Glutamatergic neuron (in vitro differentiated cells): Measurements from ENCODE around the gene KREMEN2. TPM values are rescaled to one million over a fixed set of nuclear protein-coding genes. Genes with fewer than 3 reads are reported as not detected.

ENCODE experiments used
- DNase-seq: peaks from one replicate; pipeline ENCODE4 v3.0.0; 2022
- H3K27ac Mint-ChIP-seq: one replicate; pipeline ENCODE4 v1.8.0; 2020; ENCODE audit warnings: mild to moderate bottlenecking, mixed read lengths, inconsistent platforms; ENCODE audit not compliant: unreplicated experiment
- H3K27me3 Mint-ChIP-seq: one replicate; pipeline ENCODE4 v1.8.0; 2020; ENCODE audit warnings: mild to moderate bottlenecking, moderate library complexity, mixed read lengths, inconsistent platforms; ENCODE audit not compliant: unreplicated experiment
- H3K36me3 Mint-ChIP-seq: one replicate; pipeline ENCODE4 v1.8.0; 2020; ENCODE audit warnings: mild to moderate bottlenecking, mixed read lengths, inconsistent platforms; ENCODE audit not compliant: unreplicated experiment
- H3K4me1 Mint-ChIP-seq: one replicate; pipeline ENCODE4 v1.8.0; 2020; ENCODE audit warnings: mild to moderate bottlenecking, low read depth, mixed read lengths, inconsistent platforms; ENCODE audit not compliant: unreplicated experiment
- H3K4me3 Mint-ChIP-seq: one replicate; pipeline ENCODE4 v1.8.0; 2020; ENCODE audit warnings: mild to moderate bottlenecking, mixed read lengths, inconsistent platforms; ENCODE audit not compliant: unreplicated experiment
- H3K9me3 Mint-ChIP-seq: one replicate; pipeline ENCODE4 v1.8.0; 2020; ENCODE audit warnings: mild to moderate bottlenecking, moderate library complexity, mixed read lengths, inconsistent platforms; ENCODE audit not compliant: unreplicated experiment
- total RNA-seq: library from RNA; stranded (reverse); fragmentation: NEBNext Ultra II Directional; extraction: Animal tissue kit (Norgen Biotek cat#: 25700); gene quantifications from one replicate; pipeline ENCODE4 v1.2.1, GENCODE V29; 2021; ENCODE audit not compliant: unreplicated experiment
- TF ChIP-seq, protein P1 (sequence below): fragments of 200-600 bp; sonication (generic); IDR thresholded peaks from one replicate; pipeline ENCODE4 v1.5.0; 2021; ENCODE audit not compliant: partially characterized antibody, unreplicated experiment

Gene KREMEN2
- total RNA-seq, 1 donor from 2014 or later: 12.8 TPM

DNA sequence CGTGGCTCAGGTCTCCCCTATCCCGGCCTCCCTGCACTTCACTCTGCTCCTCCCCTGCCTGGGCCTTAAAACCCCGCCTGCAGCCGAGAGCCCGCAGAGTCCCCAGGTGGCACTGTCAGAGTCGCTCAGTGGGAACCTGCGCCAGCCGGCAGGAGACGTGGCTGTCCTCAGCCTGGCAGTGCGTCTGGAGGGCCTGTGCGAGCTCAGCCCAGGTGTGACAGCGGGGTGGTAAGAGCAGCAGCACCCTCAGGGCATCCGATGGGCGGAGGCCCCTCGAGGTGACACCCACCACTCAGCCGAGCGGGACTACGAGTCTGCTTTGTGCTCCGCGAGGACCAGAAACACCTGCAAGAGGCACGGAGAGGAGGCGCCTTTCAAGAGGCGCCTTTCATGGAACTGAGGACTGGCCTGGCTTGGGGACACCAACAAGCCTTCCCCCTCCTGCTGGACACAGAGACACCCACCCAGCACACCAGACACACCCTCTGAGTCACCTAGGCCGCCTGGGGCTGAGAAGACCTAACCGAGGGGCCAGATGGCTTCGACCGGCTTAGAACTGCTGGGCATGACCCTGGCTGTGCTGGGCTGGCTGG lies 48.8 kb downstream of the KREMEN2 start, which contains the start of gene CLDN9:
CLDN9 (plus strand) TSS at position 96 of the 593 bp plus-strand sequence; CDS start at position 536, 440 bp downstream.
- Mint-ChIP-seq H3K27me3 (peaks cover 23% of the 10 kb centered on the region), H3K9me3 (peaks cover 3% of the 10 kb centered on the region), H3K36me3 (no peaks in the 10 kb centered on the region), H3K27ac (no peak within 1 kb of the TSS), H3K4me1 (peaks cover 2% of the 10 kb centered on the region), H3K4me3 (no peak within 1 kb of the TSS)
- peak; percentile 40 for DNase-seq
- TF ChIP-seq, protein P1, sequence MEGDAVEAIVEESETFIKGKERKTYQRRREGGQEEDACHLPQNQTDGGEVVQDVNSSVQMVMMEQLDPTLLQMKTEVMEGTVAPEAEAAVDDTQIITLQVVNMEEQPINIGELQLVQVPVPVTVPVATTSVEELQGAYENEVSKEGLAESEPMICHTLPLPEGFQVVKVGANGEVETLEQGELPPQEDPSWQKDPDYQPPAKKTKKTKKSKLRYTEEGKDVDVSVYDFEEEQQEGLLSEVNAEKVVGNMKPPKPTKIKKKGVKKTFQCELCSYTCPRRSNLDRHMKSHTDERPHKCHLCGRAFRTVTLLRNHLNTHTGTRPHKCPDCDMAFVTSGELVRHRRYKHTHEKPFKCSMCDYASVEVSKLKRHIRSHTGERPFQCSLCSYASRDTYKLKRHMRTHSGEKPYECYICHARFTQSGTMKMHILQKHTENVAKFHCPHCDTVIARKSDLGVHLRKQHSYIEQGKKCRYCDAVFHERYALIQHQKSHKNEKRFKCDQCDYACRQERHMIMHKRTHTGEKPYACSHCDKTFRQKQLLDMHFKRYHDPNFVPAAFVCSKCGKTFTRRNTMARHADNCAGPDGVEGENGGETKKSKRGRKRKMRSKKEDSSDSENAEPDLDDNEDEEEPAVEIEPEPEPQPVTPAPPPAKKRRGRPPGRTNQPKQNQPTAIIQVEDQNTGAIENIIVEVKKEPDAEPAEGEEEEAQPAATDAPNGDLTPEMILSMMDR: no peak

DNA sequence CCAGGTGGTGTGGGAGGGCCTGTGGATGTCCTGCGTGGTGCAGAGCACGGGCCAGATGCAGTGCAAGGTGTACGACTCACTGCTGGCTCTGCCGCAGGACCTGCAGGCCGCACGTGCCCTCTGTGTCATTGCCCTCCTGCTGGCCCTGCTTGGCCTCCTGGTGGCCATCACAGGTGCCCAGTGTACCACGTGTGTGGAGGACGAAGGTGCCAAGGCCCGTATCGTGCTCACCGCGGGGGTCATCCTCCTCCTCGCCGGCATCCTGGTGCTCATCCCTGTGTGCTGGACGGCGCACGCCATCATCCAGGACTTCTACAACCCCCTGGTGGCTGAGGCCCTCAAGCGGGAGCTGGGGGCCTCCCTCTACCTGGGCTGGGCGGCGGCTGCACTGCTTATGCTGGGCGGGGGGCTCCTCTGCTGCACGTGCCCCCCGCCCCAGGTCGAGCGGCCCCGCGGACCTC lies 49.4 kb downstream of the KREMEN2 start:
- Mint-ChIP-seq H3K27me3 (peaks cover 20% of the 10 kb centered on the region), H3K4me1 (no peaks in the 10 kb centered on the region), H3K4me3 (no peak overlapping the region), H3K27ac (no peak overlapping the region), H3K9me3 (peaks cover 3% of the 10 kb centered on the region), H3K36me3 (no peaks in the 10 kb centered on the region)
- no peak for DNase-seq
- TF ChIP-seq, protein P1: no peak

- Mint-ChIP-seq H3K4me3 (no peak overlapping the region), H3K4me1 (no peaks in the 10 kb centered on the region), H3K9me3 (peaks cover 3% of the 10 kb centered on the region), H3K36me3 (no peaks in the 10 kb centered on the region), H3K27me3 (peaks cover 16% of the 10 kb centered on the region), H3K27ac (no peak overlapping the region)
- DNase-seq: no peak
- TF ChIP-seq, protein P1: no peak
Measured at GRCh38 chr16:3013998-3014690, 50.1 kb downstream of the KREMEN2 start.

DNA sequence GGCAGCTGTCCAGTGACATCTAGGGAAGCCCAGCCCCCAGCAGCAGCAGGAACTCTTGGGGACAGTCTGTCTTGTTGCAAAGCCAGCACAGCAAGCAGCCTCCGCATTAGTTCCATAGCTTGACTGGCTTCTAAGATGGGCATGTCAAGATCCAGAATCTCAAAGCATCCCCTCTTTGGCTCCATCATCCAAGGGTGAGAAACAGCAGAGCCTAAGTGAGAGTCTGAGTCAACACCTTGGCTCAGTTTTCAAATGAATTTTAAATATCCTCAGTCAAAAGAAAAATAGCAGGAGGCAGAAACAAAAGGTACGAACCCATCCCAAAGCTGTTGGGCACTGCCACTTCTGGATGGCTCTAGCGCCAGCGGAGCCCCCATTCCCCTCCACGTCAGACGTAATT lies 50.9 kb downstream of the KREMEN2 start:
- Mint-ChIP-seq H3K9me3 (peaks cover 4% of the 10 kb centered on the region), H3K27me3 (peaks cover 16% of the 10 kb centered on the region), H3K36me3 (no peaks in the 10 kb centered on the region), H3K4me1 (no peaks in the 10 kb centered on the region), H3K4me3 (peak overlapping the region; percentile 15), H3K27ac (no peak overlapping the region)
- no peak for DNase-seq
- TF ChIP-seq, protein P1: no peak
